ENCODE results near the gene SUMO3. TPM values are rescaled to one million over a fixed set of nuclear protein-coding genes. Genes with fewer than 3 reads are reported as not detected.

Gene SUMO3
- total and polyA plus RNA-seq, 2 of the 8 experiments (the other 6 are each of a cell fraction or from before 2014, with no cell fraction given), result 96.8 to 101 TPM

- no peak for TF ChIP-seq RAD21 (IDR thresholded peaks at IDR 0.05 in 1 of 2, conservative IDR thresholded peaks at IDR 0.05 in 1 of 2; ENCODE audit: low read depth in 2 of 2, low read length in 2 of 2)
- TF ChIP-seq POLR2AphosphoS5 (IDR thresholded peaks at IDR 0.05; ENCODE audit: low read depth, low read length), result no peak
- TF ChIP-seq MAFK (IDR thresholded peaks at IDR 0.05; ENCODE audit: low read depth, low read length), result no peak
- TF ChIP-seq CTCF (IDR thresholded peaks at IDR 0.05; ENCODE audit: control extremely low read depth in 1 of 3, insufficient read depth in 1 of 3, low read depth in 1 of 3, low read length in 3 of 3), result no peak
These were observed 38.3 kb upstream of the SUMO3 start (continued) for GRCh38 chr21:44856131-44856530.
